Activated T-cell treated with anti-CD3 and anti-CD28 coated beads for 1 hour (primary cell): ENCODE results near the gene CD274.

Source experiments
- DNase-seq: peaks from one replicate; pipeline ENCODE4 v3.0.0-alpha.2; 2020; ENCODE audit warnings: low read depth

CD274 gene

DNA sequence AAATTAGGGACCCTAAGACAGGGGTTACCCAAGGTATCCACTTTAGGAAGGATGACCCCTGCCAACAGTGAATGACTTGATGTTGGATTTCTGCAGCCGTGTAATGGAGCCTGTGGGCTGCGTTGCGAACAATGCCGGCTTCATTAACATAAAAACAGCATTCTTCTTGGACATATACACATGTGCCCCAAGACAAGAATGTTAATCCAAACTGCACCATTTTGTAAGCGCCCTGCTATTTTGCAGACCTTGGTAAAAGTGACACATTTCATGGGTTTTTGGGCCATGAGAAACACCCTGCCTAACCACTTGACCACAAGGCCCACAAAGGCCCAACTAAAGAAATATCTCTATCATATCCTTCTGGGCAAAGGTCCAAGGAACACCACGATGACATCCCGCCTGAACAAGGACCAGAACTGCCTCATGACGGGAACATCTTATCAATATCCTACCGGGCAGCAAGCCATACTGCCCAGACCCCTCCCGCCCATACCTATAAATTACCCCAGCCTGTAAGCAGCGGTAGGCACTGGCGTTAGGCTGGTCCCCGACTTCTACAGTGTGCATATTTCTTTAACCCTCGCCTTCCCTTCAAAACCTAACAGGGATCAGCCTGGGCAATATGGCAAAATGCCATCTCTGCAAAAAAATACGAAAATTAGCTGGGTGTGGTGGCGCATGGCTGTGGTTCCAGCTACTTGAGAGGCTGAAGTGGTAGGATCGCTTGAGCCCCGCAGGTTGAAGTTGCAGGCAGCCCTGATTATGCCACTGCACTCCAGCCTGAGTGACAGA lies 50.3 kb downstream of the CD274 start:
- DNase-seq, result no peak

DNA sequence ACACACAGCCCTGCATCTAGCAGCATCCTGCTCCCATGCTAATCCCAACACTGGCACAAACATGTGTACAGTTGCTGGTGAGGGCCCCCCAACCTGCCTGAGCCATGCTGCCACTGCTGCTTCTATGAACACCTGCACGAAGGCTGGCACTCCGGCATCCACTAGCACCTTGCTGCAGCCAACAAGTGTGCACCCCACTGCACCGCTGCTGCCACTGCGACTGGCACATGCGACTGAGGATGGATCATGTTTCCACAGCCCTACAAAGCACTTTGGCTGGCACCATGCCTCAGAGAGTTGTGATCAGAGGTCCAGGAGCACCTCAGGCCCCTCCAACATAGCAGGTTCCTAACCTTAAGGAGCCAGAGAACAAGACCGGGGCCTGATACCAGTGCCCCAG lies 52.2 kb downstream of the CD274 start:
- DNase-seq, result no peak

- no peak for DNase-seq
These were observed 59.2 kb downstream of the CD274 start for GRCh38 chr9:5509573-5509972.

DNA sequence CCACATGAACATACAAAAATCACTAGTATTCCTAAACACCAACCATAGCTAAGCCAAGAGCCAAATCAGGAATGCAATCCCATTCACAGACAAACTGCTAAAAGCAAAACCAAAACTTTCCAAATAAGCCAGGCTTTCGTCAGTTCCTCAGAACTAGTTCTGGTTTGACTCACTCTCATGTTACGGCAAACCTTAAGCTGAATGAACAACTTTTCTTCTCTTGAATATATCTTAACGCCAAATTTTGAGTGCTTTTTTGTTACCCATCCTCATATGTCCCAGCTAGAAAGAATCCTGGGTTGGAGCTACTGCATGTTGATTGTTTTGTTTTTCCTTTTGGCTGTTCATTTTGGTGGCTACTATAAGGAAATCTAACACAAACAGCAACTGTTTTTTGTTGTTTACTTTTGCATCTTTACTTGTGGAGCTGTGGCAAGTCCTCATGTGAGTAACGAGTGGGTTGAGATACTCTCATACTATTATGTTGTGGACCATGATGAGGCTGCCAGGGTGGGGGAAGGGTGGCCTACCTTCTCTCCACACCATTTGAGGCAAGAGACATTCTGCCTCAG lies 60.1 kb downstream of the CD274 start, which contains the start of gene PDCD1LG2:
TSS of gene PDCD1LG2 (plus strand) at position 172 of the 572 bp plus-strand sequence. CDS start 12,016 bp downstream, outside the sequence.
- no peak for DNase-seq

DNA sequence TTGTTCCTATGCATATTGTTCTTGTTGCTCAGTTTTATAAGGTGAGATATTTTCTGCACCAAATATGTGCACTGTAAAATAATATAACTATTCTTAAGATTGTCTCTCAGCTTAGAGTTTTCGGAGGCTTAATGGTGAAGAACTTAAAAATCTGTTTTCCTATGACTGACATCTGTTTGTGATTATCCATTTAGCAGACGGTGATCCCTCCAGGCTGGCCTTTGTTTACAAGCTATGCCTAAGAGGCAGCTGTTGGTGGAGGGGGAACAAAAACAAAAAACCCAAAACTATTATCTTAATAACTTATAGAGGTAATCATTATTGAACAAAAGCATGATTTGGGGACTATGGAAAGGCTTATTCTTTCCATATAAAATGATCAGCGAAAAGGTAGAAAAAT lies 60.6 kb downstream of the CD274 start:
- no peak for DNase-seq

- DNase-seq, result no peak
These were observed 61.1 kb downstream of the CD274 start for GRCh38 chr9:5511476-5511875.

- no peak for DNase-seq
These were observed 61.7 kb downstream of the CD274 start for GRCh38 chr9:5511935-5512580.

DNA sequence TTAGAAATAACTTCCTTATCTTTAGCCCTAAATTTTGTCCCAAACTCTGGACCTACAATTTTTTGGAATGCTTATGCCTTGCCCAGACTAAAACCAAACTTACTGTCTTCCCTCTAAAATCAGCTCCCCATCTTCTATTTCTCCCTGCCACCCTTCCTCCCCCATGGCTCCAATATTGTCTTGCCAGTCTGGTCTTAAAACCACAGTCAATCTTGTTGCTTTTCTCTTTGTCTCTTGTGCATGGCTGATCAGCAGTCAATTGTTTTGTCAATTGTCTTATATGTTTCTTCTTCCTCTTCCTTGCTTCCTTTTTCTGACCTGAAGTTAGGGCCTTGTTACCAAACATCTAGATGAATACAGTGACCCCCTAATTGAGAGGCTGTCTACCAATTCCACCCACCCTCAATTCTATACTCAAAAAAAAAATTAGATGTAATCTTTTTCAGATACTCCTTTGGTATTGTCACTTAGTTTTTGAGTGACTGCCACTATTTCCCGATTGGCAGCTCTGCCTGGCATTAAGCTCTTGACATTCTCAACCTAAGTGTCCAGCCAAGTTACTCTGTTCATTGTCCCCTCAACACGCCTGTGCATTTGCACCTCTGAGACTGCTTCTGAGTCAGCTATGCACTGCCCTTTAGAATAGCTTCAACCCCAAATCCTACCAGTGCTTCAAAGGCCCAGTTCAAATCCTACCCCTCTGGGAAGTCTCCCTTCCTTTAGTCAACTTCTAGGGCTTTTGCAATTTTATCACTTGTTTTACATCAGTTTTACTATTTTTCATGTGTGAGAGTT lies 62.5 kb downstream of the CD274 start:
- DNase-seq, result no peak

DNA sequence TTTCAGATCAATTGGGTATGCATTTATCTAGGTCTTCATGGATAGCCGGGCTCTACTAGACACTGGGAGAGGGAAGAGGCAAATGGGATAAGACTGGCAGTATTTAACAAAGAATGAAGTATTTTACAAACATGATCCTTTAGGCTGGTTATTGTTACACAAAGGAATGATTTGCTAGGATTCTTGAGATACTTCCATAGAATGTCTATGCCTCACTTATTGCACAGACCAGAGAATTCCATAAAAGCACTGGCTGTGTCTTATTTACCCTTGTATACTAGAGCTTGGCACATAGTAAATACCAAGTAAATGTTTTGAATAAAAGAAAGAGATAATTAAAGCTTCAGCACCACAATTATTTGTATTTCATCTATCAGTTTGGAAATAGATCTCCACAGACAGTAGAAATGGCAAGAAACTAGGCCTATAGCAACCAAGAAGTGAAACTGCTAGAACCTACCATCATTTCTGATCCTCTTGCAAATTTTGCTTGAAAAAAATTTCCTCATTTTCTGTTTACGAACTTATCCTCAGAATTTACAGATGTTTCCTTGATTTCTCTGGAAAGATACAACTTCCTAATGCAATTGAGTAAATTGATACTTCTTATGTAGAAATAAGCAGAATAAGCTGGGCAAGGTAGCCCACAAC lies 63.7 kb downstream of the CD274 start:
- no peak for DNase-seq

DNA sequence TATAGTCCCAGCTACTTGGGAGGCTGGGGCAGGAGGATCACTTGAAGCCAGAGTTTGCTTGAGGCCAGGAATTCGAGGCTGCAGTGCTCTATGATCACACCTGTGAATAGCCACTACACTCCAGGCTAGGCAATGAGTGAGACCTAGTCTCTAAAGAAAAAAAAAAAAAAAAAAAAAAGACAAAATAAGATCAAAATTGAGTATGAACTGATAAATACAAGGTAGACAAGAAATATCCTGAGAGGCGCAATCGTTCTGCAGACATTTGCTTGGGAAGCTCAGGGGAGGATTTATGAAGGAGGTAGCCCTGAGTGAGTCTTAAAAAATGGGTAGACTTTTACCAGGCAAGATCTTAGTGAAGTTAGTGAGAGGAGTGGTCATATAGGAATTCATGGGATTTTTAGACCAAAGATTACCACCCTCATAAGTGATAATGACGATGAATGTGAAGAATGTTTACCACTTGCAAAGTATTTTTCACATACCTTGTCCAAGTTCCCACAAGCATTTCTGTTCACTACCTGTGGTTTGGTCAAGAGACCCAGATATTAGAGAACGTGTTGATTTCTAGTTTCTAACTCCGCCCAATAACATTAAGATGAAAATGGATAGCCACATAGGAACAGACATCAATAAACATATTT lies 64.4 kb downstream of the CD274 start:
- DNase-seq, result no peak

DNA sequence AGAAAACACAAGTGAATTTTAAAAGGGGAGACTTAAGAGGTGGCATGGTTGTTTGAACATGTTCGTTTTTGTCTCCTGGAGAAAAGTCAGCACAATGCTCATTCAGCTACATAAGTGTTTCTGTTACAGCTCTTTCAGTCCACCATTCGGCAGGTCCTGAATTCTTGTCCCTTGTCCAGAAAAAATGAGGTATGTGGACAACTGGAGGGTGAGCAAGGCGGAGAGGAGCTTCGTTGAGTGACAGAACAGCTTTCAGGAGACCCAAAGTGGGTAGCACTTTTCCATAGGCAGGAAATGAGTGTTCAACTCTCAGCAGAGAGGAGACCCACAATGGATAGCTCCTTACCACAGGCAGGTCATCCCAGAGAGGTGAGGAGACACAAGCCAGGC lies 64.9 kb downstream of the CD274 start:
- DNase-seq, result no peak

GRCh38 chr9:5516453-5517220 lies 66.3 kb downstream of the CD274 start:
- no peak for DNase-seq

- DNase-seq, result no peak
These were observed 68.0 kb downstream of the CD274 start for GRCh38 chr9:5518171-5518936.

DNA sequence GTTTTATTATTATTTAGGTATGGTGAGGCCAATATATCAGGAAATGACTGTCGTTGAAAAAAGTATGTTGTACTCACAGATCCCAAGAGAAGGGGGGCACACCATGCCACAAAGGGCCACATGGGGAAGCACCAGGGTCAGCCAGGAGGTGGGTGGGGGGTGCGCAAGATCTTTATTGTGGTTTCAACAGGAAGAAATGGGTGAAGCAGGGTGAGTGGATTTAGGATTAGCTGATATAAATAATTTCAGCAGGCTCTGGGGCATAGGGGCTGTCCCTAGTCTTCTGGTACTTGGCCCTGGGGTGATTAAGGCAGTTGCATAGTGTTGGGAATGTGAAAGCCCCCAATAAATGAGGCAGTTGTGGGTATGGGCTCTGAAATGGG lies 68.6 kb downstream of the CD274 start:
- no peak for DNase-seq
